ENCODE data around the gene CTNNB1. TPM values are rescaled to one million over a fixed set of nuclear protein-coding genes. Genes with fewer than 3 reads are reported as not detected.

CTNNB1 gene
- total RNA-seq, 4 donors from 2014 or later: 433 to 546 (median 509) TPM

DNA sequence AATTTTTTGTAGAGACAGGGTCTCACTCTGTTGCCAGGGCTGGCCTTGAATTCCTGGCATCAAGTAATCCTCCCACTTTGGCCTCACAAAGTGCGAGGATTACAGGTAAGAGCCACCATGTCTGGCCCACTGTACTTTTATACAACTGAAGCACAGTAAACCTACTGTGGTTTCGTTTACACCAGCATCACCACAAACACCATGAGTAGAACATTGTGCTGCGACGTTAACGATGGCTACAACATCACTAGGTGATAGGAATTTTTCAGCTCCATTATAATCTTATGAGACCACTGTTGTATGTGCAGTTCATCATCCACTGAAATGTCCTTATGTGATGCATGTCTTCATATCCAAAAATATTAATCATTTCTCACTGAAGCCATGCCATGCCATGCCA lies 11.7 kb downstream of the CTNNB1 start:
- no peak for DNase-seq
- TF ChIP-seq CTCF (IDR thresholded peaks at IDR 0.05): no peak
- no peak for TF ChIP-seq POLR2A (IDR thresholded peaks at IDR 0.05)
- no peak overlapping the region for H3K4me3 ChIP-seq
- no peaks in the 10 kb centered on the region for H3K27me3 ChIP-seq
- H3K9me3 ChIP-seq: no peaks in the 10 kb centered on the region
- H3K27ac ChIP-seq: no peak overlapping the region
- H3K36me3 ChIP-seq: no peaks in the 10 kb centered on the region
- peaks cover 0 to 66% (median 12%) of the 10 kb centered on the region in 4 donors for H3K4me1 ChIP-seq

GRCh38 chr3:41212088-41212487 lies 12.8 kb downstream of the CTNNB1 start:
- no peak overlapping the region for H3K4me3 ChIP-seq
- no peak for DNase-seq
- peaks cover 0 to 65% (median 8%) of the 10 kb centered on the region in 4 donors for H3K4me1 ChIP-seq
- no peaks in the 10 kb centered on the region for H3K9me3 ChIP-seq
- H3K36me3 ChIP-seq: no peaks in the 10 kb centered on the region
- no peaks in the 10 kb centered on the region for H3K27me3 ChIP-seq
- no peak overlapping the region for H3K27ac ChIP-seq
- TF ChIP-seq POLR2A (IDR thresholded peaks at IDR 0.05) (no peak), CTCF (IDR thresholded peaks at IDR 0.05) (no peak)

- Histone ChIP-seq H3K4me1 (peaks cover 0 to 56% (median 9%) of the 10 kb centered on the region in 4 donors), H3K27me3 (no peaks in the 10 kb centered on the region)
Measured at GRCh38 chr3:41213588-41213987, 14.3 kb downstream of the CTNNB1 start.

DNA sequence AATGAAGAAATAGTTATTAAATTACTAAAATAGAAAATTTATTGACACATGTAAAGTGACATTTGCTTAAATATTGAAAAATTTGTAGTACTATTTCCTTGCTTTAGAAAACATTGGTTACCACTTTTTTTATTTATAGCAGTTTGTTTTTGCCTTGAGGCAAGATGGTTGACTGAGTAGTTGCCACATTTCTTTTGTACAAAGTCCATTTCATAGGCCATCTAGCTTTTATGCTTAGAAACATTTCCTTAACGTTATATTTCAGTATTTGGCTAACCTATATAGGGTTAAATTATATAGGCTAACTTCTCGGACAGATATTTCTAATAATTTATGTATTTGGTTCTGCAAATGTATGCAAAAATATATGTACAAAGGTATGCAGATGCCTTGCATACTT lies 17.1 kb downstream of the CTNNB1 start:
- DNase-seq: no peak
- TF ChIP-seq CTCF (IDR thresholded peaks at IDR 0.05) (no peak), POLR2A (IDR thresholded peaks at IDR 0.05) (no peak)
- Histone ChIP-seq H3K27ac (no peak overlapping the region), H3K27me3 (no peaks in the 10 kb centered on the region), H3K4me1 (peaks cover 0 to 53% (median 15%) of the 10 kb centered on the region in 4 donors), H3K4me3 (no peak overlapping the region), H3K36me3 (no peaks in the 10 kb centered on the region), H3K9me3 (no peaks in the 10 kb centered on the region)

More at GRCh38 chr3:41213588-41213987, 14.3 kb downstream of the CTNNB1 start:
- H3K9me3 ChIP-seq: no peaks in the 10 kb centered on the region
- no peak overlapping the region for H3K4me3 ChIP-seq
- H3K27ac ChIP-seq: no peak overlapping the region
- no peak for DNase-seq
- TF ChIP-seq CTCF (IDR thresholded peaks at IDR 0.05) (no peak), POLR2A (IDR thresholded peaks at IDR 0.05) (no peak)
- no peaks in the 10 kb centered on the region for H3K36me3 ChIP-seq

DNA sequence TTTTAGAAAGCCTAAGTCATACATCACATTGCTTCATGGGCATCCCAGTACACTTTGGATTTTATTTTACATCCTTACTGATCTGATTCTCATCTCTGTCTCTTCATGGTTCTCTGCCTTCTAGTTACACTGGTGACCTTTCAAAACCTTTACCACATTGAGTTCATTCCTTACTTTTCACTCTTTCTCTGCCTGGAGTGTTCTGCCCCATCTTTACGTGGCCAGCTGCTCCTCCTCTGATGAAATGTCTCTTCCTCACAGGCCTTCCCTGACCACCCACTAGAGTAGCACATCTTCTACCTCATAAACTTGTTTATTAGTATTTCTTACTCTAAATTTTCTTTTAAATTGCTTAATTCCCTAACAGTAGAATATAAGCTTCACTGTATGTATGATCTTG lies 17.7 kb downstream of the CTNNB1 start:
- H3K4me1 ChIP-seq: peaks cover 0 to 58% (median 17%) of the 10 kb centered on the region in 4 donors

More for the DNA sequence above, 17.7 kb downstream of the CTNNB1 start:
- no peaks in the 10 kb centered on the region for H3K27me3 ChIP-seq
- H3K4me3 ChIP-seq: no peak overlapping the region
- TF ChIP-seq CTCF (IDR thresholded peaks at IDR 0.05) (no peak), POLR2A (IDR thresholded peaks at IDR 0.05) (no peak)
- no peak overlapping the region for H3K27ac ChIP-seq
- no peaks in the 10 kb centered on the region for H3K9me3 ChIP-seq
- H3K36me3 ChIP-seq: no peaks in the 10 kb centered on the region
- no peak for DNase-seq

Measured in Peyer's patch (tissue), 4 donors.